IMR-90 (cell line): ENCODE results near the gene XPC. TPM values are rescaled to one million over a fixed set of nuclear protein-coding genes. Genes with fewer than 3 reads are reported as not detected.
A peak's percentile ranks its signal among the peaks of the same experiment; 100 is the strongest.

Experiments used
- ATAC-seq: fragments of 200-7000 bp; cut with Tn5 transposase; 2 replicates; pipeline ENCODE4 v1.9.1; 2020; ENCODE audit warnings: low read depth, mild to moderate bottlenecking, moderate library complexity
- BruUV-seq: library from RNA; stranded (reverse); fragments of 400-500 nt; replicated peaks from 2 replicates; lab custom pipeline; 2021; lab: Mats Ljungman, UMichigan
- CTCF ChIA-PET: fragments of 300-600 bp; formaldehyde crosslinking; extraction: SDS; loops from one replicate; lab custom pipeline; 2021; ENCODE audit warnings: antibody characterized with exemption; lab: Yijun Ruan, JAX
- POLR2A ChIA-PET: fragments of 300-600 bp; sonication (Branson Sonifier 250); formaldehyde crosslinking; loops from one replicate; lab custom pipeline; 2022; ENCODE audit warnings: antibody characterized with exemption; ENCODE audit not compliant: unreplicated experiment; lab: Charles Lee
- DNase-seq: peaks from one replicate; pipeline ENCODE4 v3.0.0; 2013
- H2AFZ ChIP-seq: replicated peaks from 2 replicates; pipeline ENCODE3; 2013; ENCODE audit warnings: low read length, mild to moderate bottlenecking; ENCODE audit not compliant: poor library complexity
- H2AK5ac ChIP-seq: 2 replicates; pipeline ENCODE4 v1.6.1; 2013; ENCODE audit warnings: low read depth, low read length, inconsistent platforms
- H2AK9ac ChIP-seq: replicated peaks from 2 replicates; pipeline ENCODE3; 2013; ENCODE audit warnings: mild to moderate bottlenecking, low read depth, low read length, moderate library complexity; ENCODE audit not compliant: poor library complexity
- H2BK120ac ChIP-seq: 2 replicates; pipeline ENCODE4 v1.6.1; 2013; ENCODE audit warnings: low read depth, low read length, inconsistent platforms
- H2BK15ac ChIP-seq: 3 replicates; pipeline ENCODE4 v1.6.1; 2013; ENCODE audit warnings: low read depth, low read length, inconsistent platforms
- H2BK20ac ChIP-seq: 2 replicates; pipeline ENCODE4 v1.6.1; 2013; ENCODE audit warnings: low read depth, mild to moderate bottlenecking, inconsistent platforms, low read length, moderate library complexity
- H2BK5ac ChIP-seq: 2 replicates; pipeline ENCODE4 v1.6.1; 2013; ENCODE audit warnings: mild to moderate bottlenecking, low read depth, low read length, inconsistent platforms; ENCODE audit not compliant: poor library complexity, severe bottlenecking
- H3K14ac ChIP-seq: replicated peaks from 2 replicates; pipeline ENCODE4 v1.6.1; 2013; ENCODE audit warnings: low read depth, low read length, inconsistent platforms
- H3K18ac ChIP-seq: 2 replicates; pipeline ENCODE4 v1.6.1; 2013; ENCODE audit warnings: low read depth, low read length, control low read depth
- H3K23ac ChIP-seq: 2 replicates; pipeline ENCODE4 v1.6.1; 2013; ENCODE audit warnings: low read depth, low read length, inconsistent platforms
- H3K27ac ChIP-seq: 2 replicates; pipeline ENCODE4 v1.5.1; 2013; ENCODE audit warnings: mild to moderate bottlenecking, control low read depth, low read length; ENCODE audit not compliant: insufficient read depth
- H3K27me3 ChIP-seq: 2 replicates; pipeline ENCODE4 v1.6.1; 2013; ENCODE audit warnings: low read length; ENCODE audit not compliant: control insufficient read depth, insufficient read depth
- H3K36me3 ChIP-seq: 2 replicates; pipeline ENCODE4 v1.6.1; 2013; ENCODE audit warnings: low read length, mixed read lengths; ENCODE audit not compliant: control insufficient read depth, insufficient read depth
- H3K4ac ChIP-seq: 2 replicates; pipeline ENCODE4 v1.6.1; 2013; ENCODE audit warnings: low read depth, low read length, inconsistent platforms
- H3K4me1 ChIP-seq: 2 replicates; pipeline ENCODE4 v1.6.1; 2013; ENCODE audit warnings: low read length, mixed read lengths; ENCODE audit not compliant: control insufficient read depth, insufficient read depth
- H3K4me2 ChIP-seq: 2 replicates; pipeline ENCODE4 v1.6.1; 2013; ENCODE audit warnings: low read depth, mild to moderate bottlenecking, control low read depth, low read length, moderate library complexity
- H3K4me3 ChIP-seq: 2 replicates; pipeline ENCODE4 v1.5.1; 2013; ENCODE audit warnings: low read depth, mild to moderate bottlenecking, control low read depth, low read length, moderate library complexity; ENCODE audit not compliant: insufficient read depth
- H3K56ac ChIP-seq: 2 replicates; pipeline ENCODE4 v1.6.1; 2013; ENCODE audit warnings: low read length, inconsistent platforms; ENCODE audit not compliant: insufficient read depth; ENCODE audit errors: extremely low read depth
- H3K79me1 ChIP-seq, 2 experiments: 2 replicates each; pipeline ENCODE4 v1.6.1; 2013; ENCODE audit warnings: low read length in 2 of 2, inconsistent platforms in 1 of 2, low read depth in 1 of 2
- H3K9ac ChIP-seq: 2 replicates; pipeline ENCODE4 v1.6.1; 2013; ENCODE audit warnings: low read depth, low read length, control low read depth
- H3K9me1 ChIP-seq: 2 replicates; pipeline ENCODE4 v1.6.1; 2013; ENCODE audit warnings: low read length, inconsistent platforms; ENCODE audit not compliant: insufficient read depth
- H3K9me3 ChIP-seq: 2 replicates; pipeline ENCODE4 v1.6.1; 2013; ENCODE audit warnings: low read length; ENCODE audit not compliant: control insufficient read depth, insufficient read depth
- H4K20me1 ChIP-seq: 2 replicates; pipeline ENCODE4 v1.6.1; 2013; ENCODE audit warnings: low read length, inconsistent platforms; ENCODE audit not compliant: insufficient read depth
- H4K5ac ChIP-seq: 2 replicates; pipeline ENCODE4 v1.6.1; 2013; ENCODE audit warnings: mild to moderate bottlenecking, low read depth, low read length, control low read depth
- H4K8ac ChIP-seq, 2 experiments: 2 replicates each; pipeline ENCODE4 v1.6.1; 2013; ENCODE audit warnings: low read depth in 2 of 2, low read length in 2 of 2, control low read depth in 1 of 2, inconsistent platforms in 1 of 2
- H4K91ac ChIP-seq: 2 replicates; pipeline ENCODE4 v1.6.1; 2013; ENCODE audit warnings: low read depth, low read length, inconsistent platforms; ENCODE audit not compliant: insufficient read depth
- BHLHE40 ChIP-seq: fragments of 150-350 bp; IDR thresholded peaks from 2 replicates; pipeline ENCODE4 v1.6.1; 2016; ENCODE audit warnings: mild to moderate bottlenecking, low read depth, low read length
- CEBPB ChIP-seq: IDR thresholded peaks from 2 replicates; pipeline ENCODE4 v1.6.1; 2012; ENCODE audit warnings: low read depth, low read length, improper control_type of control experiment
- CHD1 ChIP-seq: IDR thresholded peaks from 2 replicates; pipeline ENCODE4 v1.6.1; 2012; ENCODE audit warnings: low read depth, low read length, improper control_type of control experiment
- CTCF ChIP-seq: conservative IDR thresholded peaks from 2 replicates; pipeline ENCODE4 v1.5.1; 2012; ENCODE audit warnings: mild to moderate bottlenecking, low read depth, low read length, improper control_type of control experiment
- ELK1 ChIP-seq: fragments of 150-350 bp; IDR thresholded peaks from 2 replicates; pipeline ENCODE4 v1.6.1; 2016; ENCODE audit warnings: low read depth, mild to moderate bottlenecking, low read length, moderate library complexity, borderline replicate concordance
- FOS ChIP-seq: fragments of 150-350 bp; IDR thresholded peaks from 2 replicates; pipeline ENCODE4 v1.6.1; 2016; ENCODE audit warnings: low read depth, low read length
- MAFK ChIP-seq: IDR thresholded peaks from 2 replicates; pipeline ENCODE4 v1.6.1; 2012; ENCODE audit warnings: low read depth, low read length, improper control_type of control experiment
- MAZ ChIP-seq: IDR thresholded peaks from 2 replicates; pipeline ENCODE4 v1.6.1; 2012; ENCODE audit warnings: low read depth, mild to moderate bottlenecking, low read length, improper control_type of control experiment, moderate library complexity, borderline replicate concordance
- NFE2L2 ChIP-seq: fragments of 150-350 bp; IDR thresholded peaks from 2 replicates; pipeline ENCODE4 v1.6.1; 2016; ENCODE audit warnings: low read depth, mild to moderate bottlenecking, low read length
- POLR2A ChIP-seq: IDR thresholded peaks from 2 replicates; pipeline ENCODE4 v1.6.1; 2012; ENCODE audit warnings: mild to moderate bottlenecking, low read depth, low read length
- RAD21 ChIP-seq: IDR thresholded peaks from 2 replicates; pipeline ENCODE4 v1.6.1; 2012; ENCODE audit warnings: low read length, improper control_type of control experiment
- RCOR1 ChIP-seq: IDR thresholded peaks from 2 replicates; pipeline ENCODE4 v1.6.1; 2012; ENCODE audit warnings: mild to moderate bottlenecking, low read length, improper control_type of control experiment; ENCODE audit not compliant: insufficient replicate concordance
- RFX5 ChIP-seq: IDR thresholded peaks from 2 replicates; pipeline ENCODE4 v1.8.0; 2012; ENCODE audit warnings: low read depth, mild to moderate bottlenecking, low read length, moderate library complexity
- SMC3 ChIP-seq: fragments of 150-350 bp; IDR thresholded peaks from 2 replicates; pipeline ENCODE4 v1.6.1; 2016; ENCODE audit warnings: low read depth, mild to moderate bottlenecking, antibody characterized with exemption, low read length, moderate library complexity
- USF2 ChIP-seq: fragments of 150-350 bp; IDR thresholded peaks from 2 replicates; pipeline ENCODE4 v1.6.1; 2017; ENCODE audit warnings: mild to moderate bottlenecking, antibody characterized with exemption, low read length, low read depth
- WGBS, 2 experiments: methylation state at CpG; one replicate each; pipeline versions ENCODE4 v1.1.5 to v1.1.7; 2013; ENCODE audit warnings: missing lambda C conversion rate in 2 of 2; ENCODE audit not compliant: insufficient read length in 1 of 2; ENCODE audit errors: extremely low coverage in 2 of 2; 5-methylcytosine and 5-hydroxymethylcytosine counted together
- dilution Hi-C: fragments of 300-500 bp; cut with HindIII; formaldehyde crosslinking; loops from one replicate; pipeline ENCODE4 v1.14.3; 2018; ENCODE audit warnings: low sequenced_read_pairs; ENCODE audit not compliant: unreplicated experiment
- in situ Hi-C: fragments of 300-500 bp; cut with MboI; formaldehyde crosslinking; loops from 3 replicates; pipeline ENCODE4 v1.14.3; 2019; ENCODE audit warnings: low sequenced_read_pairs, inconsistent platforms, mixed read lengths
- intact Hi-C: fragments of 100-400 bp; cut with micrococcal nuclease; formaldehyde crosslinking; loops from 2 replicates; pipeline ENCODE4 v1.10.0; 2022
- polyA plus RNA-seq, 3 experiments: library from polyadenylated mRNA; depleted of rRNA; stranded (reverse); fragments of >200 nt; gene quantifications; 2 replicates each; pipeline ENCODE4 v1.2.3, GENCODE V29; 2012; ENCODE audit warnings: low replicate concordance in 1 of 3
- total RNA-seq: library from RNA; depleted of rRNA; stranded (reverse); fragments of >200 nt; gene quantifications from 2 replicates; pipeline ENCODE4 v1.2.3, GENCODE V29; 2012

XPC gene
- total and polyA plus RNA-seq, 2 of the 4 experiments (the other 2 are of a cell fraction) = 30.9 to 48.8 TPM

GRCh38 chr3:14139771-14140170, 38.6 kb downstream of the XPC start:
- in situ Hi-C loops (loop anchor here (25.0 kb wide), 1 partner anchor 102 kb away; no protein-coding TSS in a partner anchor), dilution Hi-C loops (no loop called here), intact Hi-C loops (no loop called here)
- 29% methylated on average over 1 of the region's 5 CpGs; no CpG with 5 or more reads in 1 of the 2 experiments for WGBS, 2 experiments
- H3K4me1 ChIP-seq = peaks cover 17% of the 10 kb centered on the region
- peaks cover 14% of the 10 kb centered on the region for H3K9me1 ChIP-seq
- no peak overlapping the region for H3K4me3 ChIP-seq
- no peak overlapping the region for H4K5ac ChIP-seq
- no peak overlapping the region for H3K23ac ChIP-seq
- no peak overlapping the region for H3K14ac ChIP-seq
- H3K4ac ChIP-seq = no peak overlapping the region
- no peak overlapping the region for H3K27ac ChIP-seq
- H3K56ac ChIP-seq = no peak overlapping the region
- H3K36me3 ChIP-seq = peaks cover 58% of the 10 kb centered on the region
- no peak overlapping the region for H2AK5ac ChIP-seq
- POLR2A ChIA-PET = interaction anchor here (1.2 kb wide), 1 partner anchor 39 kb away, joined by 4 read pairs; the partner anchor contains the start of gene LSM3
- H3K4me2 ChIP-seq = no peak overlapping the region
- TF ChIP-seq RCOR1 (no peak), RAD21 (no peak), CTCF (no peak), RFX5 (no peak), MAFK (no peak), FOS (no peak), SMC3 (no peak), BHLHE40 (no peak), CHD1 (no peak), POLR2A (no peak), CEBPB (no peak), USF2 (no peak), NFE2L2 (no peak), MAZ (no peak), ELK1 (no peak)
- H4K20me1 ChIP-seq = peaks cover 7% of the 10 kb centered on the region
- no peak overlapping the region for H2BK15ac ChIP-seq
- H3K9me3 ChIP-seq = no peaks in the 10 kb centered on the region
- no peaks in the 10 kb centered on the region for H3K27me3 ChIP-seq
- DNase-seq (no peak), ATAC-seq (no peak)
- H2BK20ac ChIP-seq = no peak overlapping the region
- no peak overlapping the region for H2AFZ ChIP-seq
- no peak overlapping the region for H4K8ac ChIP-seq
- H3K9ac ChIP-seq = no peak overlapping the region
- no peak overlapping the region for H2BK120ac ChIP-seq
- no peak overlapping the region for H4K91ac ChIP-seq
- CTCF ChIA-PET = no interaction called here
- no TSS peak for BruUV-seq
- H2AK9ac ChIP-seq = peak overlapping the region; percentile 8
- no peak overlapping the region for H3K18ac ChIP-seq
- no peak overlapping the region for H2BK5ac ChIP-seq
- peaks cover 2 to 13% of the 10 kb centered on the region in 2 experiments; a peak in 2 of 4 replicates for H3K79me1 ChIP-seq
